OCI-LY1 (cell line): Measurements from ENCODE around the gene TANGO6.

Experiments used
- H2AFZ ChIP-seq: fragments of 200-600 bp; sonication (generic), shearing (Covaris generic); 2 replicates; pipeline ENCODE4 v1.6.0; 2014; ENCODE audit warnings: antibody characterized with exemption, mild to moderate bottlenecking, low read length
- H3F3A ChIP-seq: fragments of 200-600 bp; sonication (generic), shearing (Covaris generic); 2 replicates; pipeline ENCODE4 v1.6.0; 2014; ENCODE audit warnings: mild to moderate bottlenecking, antibody characterized with exemption, low read length, moderate library complexity; ENCODE audit not compliant: insufficient read depth
- H3K27ac ChIP-seq: fragments of 200-600 bp; sonication (generic); 2 replicates; pipeline ENCODE4 v1.5.1; 2014; ENCODE audit warnings: low read length, mixed run types, mild to moderate bottlenecking, low read depth; ENCODE audit not compliant: poor library complexity, severe bottlenecking
- H3K27me3 ChIP-seq: fragments of 200-600 bp; sonication (generic); 2 replicates; pipeline ENCODE4 v1.6.0; 2014; ENCODE audit warnings: antibody characterized with exemption, mild to moderate bottlenecking, low read length, moderate library complexity; ENCODE audit not compliant: insufficient read depth
- H3K36me3 ChIP-seq: fragments of 200-600 bp; sonication (generic); 2 replicates; pipeline ENCODE4 v1.6.1; 2014; ENCODE audit warnings: mild to moderate bottlenecking, antibody characterized with exemption, low read length, moderate library complexity, mixed read lengths; ENCODE audit not compliant: insufficient read depth
- H3K4me1 ChIP-seq: fragments of 200-600 bp; sonication (generic); 2 replicates; pipeline ENCODE4 v1.5.1; 2014; ENCODE audit warnings: mild to moderate bottlenecking, low read length, moderate library complexity; ENCODE audit not compliant: insufficient read depth, severe bottlenecking
- H3K4me2 ChIP-seq: fragments of 200-600 bp; sonication (generic), shearing (Covaris generic); 2 replicates; pipeline ENCODE4 v1.6.1; 2014; ENCODE audit warnings: low read length
- H3K4me3 ChIP-seq: fragments of 200-600 bp; sonication (generic); 2 replicates; pipeline ENCODE4 v1.5.1; 2014; ENCODE audit warnings: low read length, low read depth, mild to moderate bottlenecking, mixed read lengths; ENCODE audit not compliant: poor library complexity, severe bottlenecking
- H3K79me2 ChIP-seq: fragments of 200-600 bp; shearing (Covaris generic); 2 replicates; pipeline ENCODE4 v1.6.1; 2016; ENCODE audit warnings: mixed run types, low read length, mixed read lengths; ENCODE audit not compliant: insufficient read depth
- H3K9ac ChIP-seq: fragments of 200-600 bp; sonication (generic), shearing (Covaris generic); 2 replicates; pipeline ENCODE4 v1.6.1; 2014; ENCODE audit warnings: mild to moderate bottlenecking, low read length, mixed read lengths
- H3K9me2 ChIP-seq: fragments of 200-600 bp; sonication (generic), shearing (Covaris generic); 2 replicates; pipeline ENCODE4 v1.6.1; 2014; ENCODE audit warnings: low read depth, mild to moderate bottlenecking, low read length, mixed read lengths
- H3K9me3 ChIP-seq: fragments of 200-600 bp; shearing (Covaris generic); 2 replicates; pipeline ENCODE4 v1.6.1; 2014; ENCODE audit warnings: low read length, mixed read lengths
- H4K20me1 ChIP-seq: fragments of 200-600 bp; sonication (generic), shearing (Covaris generic); 2 replicates; pipeline ENCODE4 v1.6.0; 2016; ENCODE audit warnings: mild to moderate bottlenecking, low read length; ENCODE audit not compliant: insufficient read depth
- EZH2 ChIP-seq: fragments of 200-600 bp; sonication (generic), shearing (Covaris generic); IDR thresholded peaks from 2 replicates; pipeline ENCODE4 v1.8.0; 2017; ENCODE audit warnings: borderline replicate concordance, mixed run types, mild to moderate bottlenecking, antibody characterized with exemption, low read length, moderate library complexity, mixed read lengths
- TF ChIP-seq, protein P1 (sequence below): fragments of 200-600 bp; sonication (generic), shearing (Covaris generic); IDR thresholded peaks from 2 replicates; pipeline ENCODE4 v1.5.1; 2017; ENCODE audit warnings: mild to moderate bottlenecking, antibody characterized with exemption, low read length, moderate library complexity, mixed read lengths

TANGO6 gene

DNA sequence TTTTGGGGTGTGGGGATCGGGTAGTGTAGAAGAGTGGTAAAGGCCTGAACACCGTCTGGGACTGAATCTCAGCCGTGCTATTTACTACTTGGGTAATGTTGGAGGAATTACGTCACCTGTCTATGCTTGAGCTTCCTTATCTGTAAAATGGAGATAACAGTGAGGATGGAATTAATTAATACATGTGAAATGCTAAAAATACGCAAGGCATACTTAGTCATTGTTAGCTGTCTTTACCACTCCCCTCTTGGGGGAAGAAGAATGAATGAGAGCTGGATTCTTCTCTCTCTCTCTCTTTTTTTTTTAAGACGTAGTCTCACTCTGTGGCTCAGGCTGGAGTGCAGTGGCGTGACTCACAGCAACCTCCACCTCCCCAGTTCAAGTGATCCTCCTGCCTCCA lies 41.1 kb upstream of the TANGO6 start:
- Histone ChIP-seq H3K4me2 (no peak overlapping the region), H4K20me1 (no peaks in the 10 kb centered on the region), H3K9me3 (no peaks in the 10 kb centered on the region), H3K36me3 (no peaks in the 10 kb centered on the region), H3K9ac (no peak overlapping the region), H3K9me2 (no peaks in the 10 kb centered on the region), H2AFZ (no peak overlapping the region), H3K27ac (no peak overlapping the region), H3F3A (no peaks in the 10 kb centered on the region), H3K4me1 (no peaks in the 10 kb centered on the region), H3K27me3 (no peaks in the 10 kb centered on the region), H3K79me2 (no peaks in the 10 kb centered on the region), H3K4me3 (no peak overlapping the region)
- TF ChIP-seq EZH2: no peak
- TF ChIP-seq, protein P1, sequence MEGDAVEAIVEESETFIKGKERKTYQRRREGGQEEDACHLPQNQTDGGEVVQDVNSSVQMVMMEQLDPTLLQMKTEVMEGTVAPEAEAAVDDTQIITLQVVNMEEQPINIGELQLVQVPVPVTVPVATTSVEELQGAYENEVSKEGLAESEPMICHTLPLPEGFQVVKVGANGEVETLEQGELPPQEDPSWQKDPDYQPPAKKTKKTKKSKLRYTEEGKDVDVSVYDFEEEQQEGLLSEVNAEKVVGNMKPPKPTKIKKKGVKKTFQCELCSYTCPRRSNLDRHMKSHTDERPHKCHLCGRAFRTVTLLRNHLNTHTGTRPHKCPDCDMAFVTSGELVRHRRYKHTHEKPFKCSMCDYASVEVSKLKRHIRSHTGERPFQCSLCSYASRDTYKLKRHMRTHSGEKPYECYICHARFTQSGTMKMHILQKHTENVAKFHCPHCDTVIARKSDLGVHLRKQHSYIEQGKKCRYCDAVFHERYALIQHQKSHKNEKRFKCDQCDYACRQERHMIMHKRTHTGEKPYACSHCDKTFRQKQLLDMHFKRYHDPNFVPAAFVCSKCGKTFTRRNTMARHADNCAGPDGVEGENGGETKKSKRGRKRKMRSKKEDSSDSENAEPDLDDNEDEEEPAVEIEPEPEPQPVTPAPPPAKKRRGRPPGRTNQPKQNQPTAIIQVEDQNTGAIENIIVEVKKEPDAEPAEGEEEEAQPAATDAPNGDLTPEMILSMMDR: no peak

DNA sequence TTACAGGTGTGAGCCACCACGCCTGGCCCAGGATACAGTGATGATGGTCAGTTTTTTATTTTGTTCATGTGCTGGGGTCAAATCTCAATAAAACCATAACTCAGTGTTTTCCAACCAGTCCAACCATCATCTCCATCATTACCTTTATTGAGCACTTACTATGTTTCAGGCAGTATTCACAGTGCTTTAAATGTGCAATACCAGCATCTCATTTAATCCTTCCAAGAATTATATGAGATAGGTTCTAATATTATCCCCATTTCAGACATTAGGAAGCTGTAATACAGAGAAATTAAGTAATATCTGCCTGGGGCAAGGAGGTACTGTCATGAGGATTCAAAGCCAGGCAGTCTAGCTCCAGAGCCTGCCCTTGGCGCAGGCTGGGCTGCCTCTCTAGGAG lies 36.9 kb upstream of the TANGO6 start:
- H3F3A ChIP-seq: no peaks in the 10 kb centered on the region
- no peaks in the 10 kb centered on the region for H3K36me3 ChIP-seq
- no peaks in the 10 kb centered on the region; the same call in 1 of the 2 replicates for H3K9me3 ChIP-seq
- H3K4me2 ChIP-seq: no peak overlapping the region
- no peaks in the 10 kb centered on the region for H3K79me2 ChIP-seq
- TF ChIP-seq, protein P1: no peak
- no peak for TF ChIP-seq EZH2
- no peaks in the 10 kb centered on the region; the same call in 1 of the 2 replicates for H3K27me3 ChIP-seq
- H3K9ac ChIP-seq: no peak overlapping the region
- no peaks in the 10 kb centered on the region for H3K9me2 ChIP-seq
- H3K4me3 ChIP-seq: no peak overlapping the region
- no peak overlapping the region for H2AFZ ChIP-seq
- no peaks in the 10 kb centered on the region for H3K4me1 ChIP-seq
- H4K20me1 ChIP-seq: no peaks in the 10 kb centered on the region
- H3K27ac ChIP-seq: no peak overlapping the region

- no peaks in the 10 kb centered on the region; the same call in 1 of the 2 replicates for H3K27me3 ChIP-seq
Observed at GRCh38 chr16:68806981-68807380, 36.4 kb upstream of the TANGO6 start.

More at GRCh38 chr16:68806981-68807380, 36.4 kb upstream of the TANGO6 start:
- no peaks in the 10 kb centered on the region for H3K36me3 ChIP-seq
- no peak overlapping the region for H3K4me3 ChIP-seq
- H3K9me2 ChIP-seq: no peaks in the 10 kb centered on the region
- no peaks in the 10 kb centered on the region for H3F3A ChIP-seq
- no peak overlapping the region for H3K9ac ChIP-seq
- H3K4me1 ChIP-seq: no peaks in the 10 kb centered on the region
- H3K79me2 ChIP-seq: no peaks in the 10 kb centered on the region
- H3K4me2 ChIP-seq: no peak overlapping the region
- H2AFZ ChIP-seq: no peak overlapping the region
- no peak for TF ChIP-seq EZH2
- TF ChIP-seq, protein P1: no peak
- H4K20me1 ChIP-seq: no peaks in the 10 kb centered on the region
- H3K9me3 ChIP-seq: no peaks in the 10 kb centered on the region; the same call in 1 of the 2 replicates
- no peak overlapping the region for H3K27ac ChIP-seq
